Stimulated activated CD4-positive, alpha-beta T cell treated with anti-CD3 and anti-CD28 coated beads, Interleukin-2, amount 100 ng/mL, for 24 hours (primary cell): ENCODE results near the gene MUC6.

ENCODE experiments used
- DNase-seq, 2 donors: peaks; one replicate each; pipeline ENCODE4 v3.0.0-alpha.2; 2020

Gene MUC6

DNA sequence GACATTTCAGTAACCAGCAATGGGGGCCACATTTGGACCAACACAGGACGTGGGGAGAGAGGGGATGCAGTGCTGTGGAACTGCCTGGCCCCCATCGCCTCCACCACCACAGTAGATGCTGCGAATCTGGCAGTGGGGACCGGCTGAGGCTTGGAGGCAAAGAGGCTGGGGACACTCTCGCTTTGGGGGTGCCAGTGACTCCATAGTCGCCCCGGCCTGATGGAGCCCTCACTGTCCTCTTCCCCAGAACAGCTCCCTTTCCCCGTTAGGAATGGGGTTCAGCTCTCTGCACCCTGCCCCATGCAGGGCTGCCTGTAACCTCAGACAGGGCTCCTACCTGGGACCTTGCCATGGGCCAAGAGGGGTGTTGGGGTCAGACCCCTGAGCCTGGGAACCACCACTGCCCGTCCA, 36.3 kb upstream of the MUC6 start:
- DNase-seq = no peak

DNA sequence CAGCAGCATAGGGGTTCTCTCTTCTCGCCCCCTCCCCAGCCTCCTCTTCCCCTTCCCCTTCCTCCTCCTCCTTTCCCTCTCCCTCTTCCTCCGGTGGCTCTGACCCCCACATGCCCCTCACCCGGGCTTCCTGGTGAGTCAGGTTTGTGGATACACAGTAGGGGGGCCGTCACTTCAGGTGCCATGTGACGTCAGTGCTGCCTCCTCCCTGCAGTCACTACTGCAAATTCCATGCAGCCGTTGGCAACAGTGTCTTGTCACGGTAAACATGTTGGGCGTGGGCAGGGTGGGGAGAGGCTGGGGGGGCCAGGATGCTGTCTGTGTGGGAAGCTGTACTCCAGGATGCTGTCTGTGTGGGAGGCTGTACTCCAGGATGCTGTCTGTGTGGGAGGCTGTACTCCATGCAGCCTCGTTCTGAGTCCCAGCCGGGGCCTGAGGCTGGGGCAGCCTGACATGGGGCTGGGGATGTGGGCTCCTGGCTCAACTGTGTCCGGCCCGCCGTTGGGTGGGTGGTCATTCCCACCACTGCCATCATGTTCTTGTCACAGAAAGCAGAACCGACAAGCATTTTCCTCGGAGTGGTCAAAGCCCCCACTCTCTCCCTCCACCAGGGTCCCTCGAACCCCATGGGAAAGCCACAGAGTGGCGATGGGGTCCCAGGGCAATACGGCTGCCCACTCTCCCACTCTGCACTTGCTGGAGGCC, 35.8 kb upstream of the MUC6 start:
- DNase-seq = no peak

DNA sequence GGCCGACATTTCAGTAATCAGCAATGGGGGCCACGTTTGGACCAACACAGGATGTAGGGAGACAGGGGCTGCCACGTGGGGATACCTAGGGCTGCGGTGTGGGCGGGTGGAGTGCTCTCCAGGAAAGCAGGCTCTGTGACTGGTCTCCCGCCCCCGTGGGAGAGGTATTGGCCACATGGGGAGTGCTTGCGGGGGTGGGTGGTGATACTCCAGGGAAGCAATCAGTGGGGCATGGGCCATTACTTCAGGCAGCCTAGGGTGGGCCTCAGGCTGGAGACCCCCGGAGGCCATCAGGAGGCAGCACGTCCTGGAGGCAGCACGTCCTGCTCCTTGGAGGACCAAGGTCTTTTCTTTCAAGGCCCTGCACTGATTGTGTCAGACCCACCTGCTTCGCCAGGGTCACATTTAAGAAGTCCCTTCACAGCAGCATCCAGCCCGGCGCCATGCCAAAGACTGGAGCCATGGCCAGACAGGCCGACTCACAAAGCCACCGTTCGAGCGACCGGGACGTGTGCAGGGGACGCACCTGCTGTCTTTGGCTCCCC, 35.1 kb upstream of the MUC6 start:
- no peak for DNase-seq

DNA sequence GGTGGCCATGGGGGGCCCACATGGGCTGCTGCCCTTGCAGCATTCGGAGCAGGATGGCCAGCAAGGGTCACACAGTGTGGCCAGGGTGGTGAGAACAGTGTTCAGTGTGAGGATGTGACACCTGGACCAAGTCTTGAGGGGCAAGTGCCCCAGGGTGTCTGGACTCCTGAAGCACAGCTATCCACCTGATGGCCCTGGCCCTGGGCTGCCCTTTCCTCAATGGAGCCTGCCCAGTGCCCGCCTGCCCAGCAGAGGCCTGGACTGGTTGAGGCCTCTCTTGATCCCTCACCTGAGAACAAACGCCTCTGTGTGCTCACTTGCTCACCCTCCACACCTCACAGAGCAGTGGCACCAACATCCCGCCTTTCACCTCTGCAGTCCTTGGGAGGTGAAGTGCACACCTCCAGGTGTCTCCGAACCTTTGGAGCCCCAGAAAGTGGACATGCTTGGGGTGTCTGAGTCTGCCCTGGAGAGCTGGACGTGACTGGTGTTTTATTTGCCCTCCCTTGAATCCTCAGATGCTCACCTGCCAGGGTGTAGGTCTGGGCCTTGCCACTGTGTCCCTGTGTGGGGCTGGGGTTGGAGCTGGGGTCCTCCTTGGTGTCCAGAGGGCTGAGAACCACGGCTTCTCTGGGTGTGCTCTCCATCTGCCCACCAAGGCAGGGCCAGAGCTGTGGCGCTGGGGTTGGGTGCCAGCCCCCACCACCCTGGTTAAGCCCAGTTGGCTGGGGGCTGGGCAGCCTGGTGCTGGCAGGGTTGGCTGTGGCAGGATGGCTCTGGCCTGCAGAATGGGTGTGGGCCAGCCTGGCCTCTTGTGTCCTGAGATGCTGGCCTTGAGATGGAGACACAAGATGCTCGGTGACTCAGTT, 34.3 kb upstream of the MUC6 start:
- no peak for DNase-seq

DNA sequence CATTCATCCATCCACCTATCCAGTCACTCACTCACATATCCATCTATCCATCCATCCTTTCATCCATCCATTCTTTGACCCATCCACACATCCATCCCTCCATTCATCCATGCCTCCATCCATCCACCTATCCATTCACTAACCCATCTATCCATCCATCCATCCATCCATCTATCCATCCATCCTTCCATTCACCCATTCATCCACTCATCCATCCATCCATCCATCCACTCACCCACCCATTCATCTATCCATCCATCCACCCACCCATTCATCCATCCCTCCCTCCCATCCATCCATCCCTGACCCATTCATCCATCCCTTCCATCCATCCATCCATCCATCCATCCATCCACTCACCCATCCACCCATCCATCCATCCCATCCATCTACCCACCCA, 33.2 kb upstream of the MUC6 start:
- DNase-seq = no peak

DNA sequence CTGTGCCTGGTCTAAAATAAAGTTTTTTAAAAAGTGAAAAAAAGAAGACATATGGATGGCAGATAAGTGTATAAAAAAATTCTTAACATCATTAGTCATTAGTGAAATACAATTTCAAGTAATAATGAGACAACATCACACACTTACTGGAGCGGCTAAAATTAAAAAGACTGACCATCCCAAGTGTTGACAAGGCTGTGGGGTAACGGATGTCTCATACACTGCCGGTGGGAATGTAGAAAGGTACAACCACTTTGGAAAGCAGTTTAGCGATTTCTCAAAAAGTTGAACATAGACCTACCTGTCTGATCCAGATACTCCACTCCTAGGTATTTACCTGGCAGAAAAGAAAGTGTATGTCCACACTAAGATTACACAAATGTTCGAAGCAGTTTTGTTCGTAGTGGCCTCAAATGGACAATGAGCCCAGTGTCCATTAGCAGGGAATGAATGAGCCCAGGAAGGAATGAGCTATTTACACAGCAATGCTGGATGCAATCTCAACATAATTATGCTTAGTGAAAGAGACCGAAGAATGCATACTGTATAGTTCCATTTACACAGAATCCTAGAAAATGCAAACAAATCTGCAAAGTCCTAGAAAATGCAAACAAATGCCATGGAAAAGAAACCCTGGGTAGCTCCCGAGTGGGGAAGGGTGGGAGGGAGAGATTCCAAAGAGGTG, 31.4 kb upstream of the MUC6 start:
- DNase-seq = no peak

DNA sequence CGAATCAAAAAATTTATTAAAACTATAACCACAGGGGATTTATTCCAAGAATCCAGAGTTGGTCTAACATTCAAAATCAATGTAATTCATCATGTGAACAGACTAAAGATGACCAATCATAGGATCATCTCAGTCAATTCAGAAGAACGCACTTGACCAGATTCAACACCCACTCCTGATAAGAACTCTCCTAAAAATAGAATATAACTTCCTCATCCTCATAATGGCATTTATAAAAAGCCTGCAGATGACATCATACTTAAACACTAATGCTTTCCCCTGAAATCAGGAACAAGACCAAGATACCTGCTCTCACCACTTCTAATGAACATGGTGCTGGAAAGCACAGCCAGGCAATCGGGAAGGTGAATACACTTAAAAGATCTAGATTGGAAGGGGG, 27.6 kb upstream of the MUC6 start:
- DNase-seq = no peak

DNA sequence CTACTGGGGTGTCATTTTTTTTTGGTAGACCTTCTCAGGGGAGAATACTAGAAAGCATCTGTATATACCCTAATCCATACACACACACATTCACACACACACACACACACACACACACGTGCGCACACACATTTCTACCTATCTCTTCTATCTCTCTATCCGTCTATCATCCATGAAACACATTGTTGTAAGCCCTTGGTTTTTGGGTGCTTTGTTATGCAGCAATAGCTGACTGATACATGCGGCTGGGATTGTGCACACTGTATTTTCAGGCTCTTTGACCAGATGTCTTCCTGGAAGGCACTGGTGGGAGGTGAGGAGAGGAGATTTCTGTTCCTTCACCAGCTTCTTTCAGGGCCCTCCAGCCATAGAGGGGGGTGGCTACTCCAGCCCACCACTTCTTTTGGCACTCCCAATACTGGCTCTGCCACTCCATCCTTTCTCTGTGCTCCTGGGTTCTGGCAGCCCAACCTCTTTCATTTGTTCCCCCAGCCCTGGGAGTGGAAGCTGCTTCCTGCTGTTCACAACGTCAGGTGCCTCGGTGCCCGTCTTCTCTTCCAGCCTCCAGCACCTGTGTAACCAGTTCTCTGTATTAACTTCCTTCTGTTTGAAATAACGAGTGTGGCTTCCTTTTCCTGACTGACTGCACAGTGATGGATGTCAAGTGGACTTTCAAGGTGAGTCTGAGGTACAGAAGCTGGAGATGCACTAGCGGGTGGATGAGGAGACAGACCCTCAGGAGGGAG, 25.7 kb upstream of the MUC6 start:
- no peak for DNase-seq

DNA sequence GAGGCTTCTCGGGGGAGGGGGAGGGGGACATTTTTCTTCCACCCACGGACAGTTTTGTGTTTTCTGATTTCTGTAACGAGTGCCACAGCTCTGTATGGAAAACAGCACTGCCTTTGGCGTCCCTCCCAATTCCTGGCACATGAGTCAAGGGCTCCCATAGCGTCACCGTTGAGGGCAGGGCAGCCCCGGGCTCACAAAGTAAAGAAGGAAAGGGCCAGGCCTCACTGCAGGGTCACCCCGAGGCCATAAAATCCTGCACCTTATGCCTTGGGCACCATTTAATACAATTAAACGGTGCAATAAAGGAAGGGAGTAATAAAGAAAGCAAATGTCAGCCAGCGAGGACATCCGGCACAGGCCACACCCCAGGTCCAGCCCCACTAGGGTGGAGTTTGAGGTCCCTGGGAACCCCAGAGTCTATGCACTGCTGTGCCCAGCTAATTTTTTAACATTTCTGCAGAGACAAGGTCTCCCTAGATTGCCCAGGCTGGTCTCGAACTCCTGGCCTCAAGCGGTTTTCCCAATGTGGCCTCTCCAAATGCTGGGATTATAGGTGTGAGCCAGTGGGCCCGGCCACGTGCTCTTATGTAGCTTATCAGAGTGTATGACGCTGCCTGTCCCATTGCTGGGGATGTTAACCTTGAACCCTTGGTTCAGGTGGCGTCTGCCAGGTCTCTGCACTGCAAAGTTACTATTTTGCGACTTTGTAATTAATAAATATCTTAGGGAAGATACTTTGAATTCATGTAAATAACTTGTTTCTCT, 24.5 kb upstream of the MUC6 start:
- DNase-seq = no peak

DNA sequence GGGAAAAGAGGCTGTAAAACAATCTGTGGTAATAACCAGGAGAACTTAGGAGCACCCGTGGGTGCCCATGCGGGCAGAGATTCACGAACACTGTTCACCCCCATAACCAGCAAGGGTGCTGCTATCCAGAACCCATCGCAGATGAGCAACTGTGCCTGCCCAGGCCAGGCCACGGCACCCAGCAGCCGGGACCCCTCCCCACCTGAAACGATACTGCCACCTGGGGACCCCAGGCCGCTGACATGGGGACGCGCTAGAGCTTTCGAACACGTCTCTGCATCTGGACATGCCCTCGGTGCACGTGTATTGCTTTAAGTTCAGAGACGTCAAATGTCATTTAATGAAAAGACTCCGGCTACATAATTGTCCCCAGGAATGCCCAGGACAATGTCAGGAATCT, 23.9 kb upstream of the MUC6 start:
- DNase-seq = no peak

DNA sequence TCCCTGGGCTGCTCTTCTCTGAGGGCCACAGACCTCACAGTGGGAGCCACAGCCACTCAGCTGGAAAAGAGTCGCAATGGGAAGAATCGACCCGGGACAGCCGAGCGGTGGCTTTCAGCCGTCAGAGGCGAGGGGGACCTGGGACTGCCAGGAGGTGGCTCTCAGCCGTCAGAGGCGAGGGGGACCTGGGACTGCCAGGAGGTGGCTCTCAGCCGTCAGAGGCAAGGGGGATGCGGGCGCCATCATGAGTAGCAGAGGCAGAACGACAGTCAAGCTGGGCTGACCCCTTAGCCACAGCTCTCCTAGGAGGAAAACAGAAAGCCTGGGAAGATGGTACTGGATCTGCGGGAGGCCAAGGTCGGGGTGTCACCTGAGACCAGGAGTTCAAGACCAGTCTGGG, 23.2 kb upstream of the MUC6 start:
- no peak for DNase-seq

DNA sequence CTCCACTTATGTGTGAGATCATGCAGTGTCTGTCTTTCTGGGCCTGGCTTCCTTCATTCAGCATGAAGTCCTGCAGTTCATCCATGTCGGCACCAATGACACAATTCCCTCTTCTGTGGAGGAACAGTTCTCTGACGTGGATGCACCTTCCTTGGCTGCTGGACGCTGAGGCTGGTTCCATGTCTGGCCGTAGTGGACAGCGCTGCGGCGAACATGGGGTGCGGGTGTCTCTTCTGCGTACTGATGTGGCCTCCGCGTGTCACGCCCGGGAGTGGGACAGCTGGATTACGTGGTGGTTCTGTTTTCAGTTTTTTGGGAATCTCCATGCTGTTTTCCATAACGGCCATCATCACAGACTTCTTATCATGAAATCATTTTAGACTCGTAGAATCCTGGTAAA, 21.3 kb upstream of the MUC6 start:
- DNase-seq = no peak

DNA sequence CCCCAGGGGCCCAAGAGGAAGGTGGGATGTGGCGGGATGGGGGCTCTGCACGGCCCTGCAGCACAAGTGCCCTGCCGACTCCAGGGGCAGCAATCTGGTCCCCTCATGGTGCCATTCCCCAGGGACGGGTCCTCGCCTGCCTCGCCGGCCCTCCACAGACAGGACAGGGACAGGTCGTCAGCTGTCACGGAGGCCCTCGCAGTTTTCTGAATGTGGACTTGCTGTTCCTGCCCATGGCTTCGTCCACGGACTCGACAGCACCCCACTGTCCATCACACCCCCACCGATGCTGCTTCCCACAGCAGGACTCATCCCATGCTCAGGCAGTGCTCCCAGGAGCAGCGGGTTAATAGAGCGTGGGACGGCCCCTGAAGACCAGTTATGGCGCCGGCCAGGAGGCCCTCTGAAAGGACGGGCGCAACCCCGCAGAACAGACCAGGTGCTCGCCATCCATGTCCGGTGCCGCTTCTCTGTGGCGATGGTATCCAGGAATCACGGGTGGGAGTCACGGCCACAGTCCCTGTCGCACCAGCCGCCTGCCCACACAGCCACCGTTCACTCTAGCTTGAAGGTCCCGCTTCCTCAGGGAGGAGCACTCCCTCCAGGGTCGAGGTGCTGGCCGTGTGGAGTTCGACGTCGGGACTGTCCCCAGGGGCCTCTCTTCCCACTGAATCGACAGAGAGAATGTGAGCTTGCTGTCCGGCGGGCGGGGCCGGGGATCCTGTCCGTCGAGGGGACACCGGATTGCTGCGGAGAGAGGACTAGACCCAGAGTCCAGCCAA, 19.7 kb upstream of the MUC6 start:
- no peak for DNase-seq

DNA sequence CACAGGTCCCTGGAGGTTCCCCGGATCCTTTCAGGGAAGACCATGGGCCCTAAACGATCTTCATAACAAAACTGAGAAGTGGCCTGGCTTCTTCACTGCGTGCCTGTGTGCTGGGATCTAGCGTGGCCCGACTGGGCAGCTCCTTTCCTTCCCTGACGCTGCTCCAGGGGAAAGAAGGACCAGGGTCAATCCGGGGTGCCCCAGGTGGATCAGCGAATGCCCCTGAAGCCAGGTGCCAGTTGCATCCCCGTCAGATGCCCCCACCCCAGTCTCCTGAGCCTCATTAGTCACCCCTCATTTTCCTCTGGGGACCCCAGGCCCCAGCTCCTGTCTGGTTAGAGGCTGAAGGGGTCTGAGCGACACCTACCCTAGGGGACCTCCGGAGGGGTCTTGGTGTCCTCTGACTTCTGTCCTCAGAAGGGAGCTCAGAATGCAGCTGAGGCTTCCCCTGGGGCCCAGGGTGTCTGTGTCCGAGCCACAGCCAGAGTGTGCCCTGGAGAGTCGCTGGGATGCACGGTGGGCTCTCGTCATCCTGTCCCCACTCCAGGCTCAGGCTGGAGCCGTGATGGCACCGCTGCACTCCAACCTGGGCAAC, 18.7 kb upstream of the MUC6 start:
- no peak for DNase-seq

DNA sequence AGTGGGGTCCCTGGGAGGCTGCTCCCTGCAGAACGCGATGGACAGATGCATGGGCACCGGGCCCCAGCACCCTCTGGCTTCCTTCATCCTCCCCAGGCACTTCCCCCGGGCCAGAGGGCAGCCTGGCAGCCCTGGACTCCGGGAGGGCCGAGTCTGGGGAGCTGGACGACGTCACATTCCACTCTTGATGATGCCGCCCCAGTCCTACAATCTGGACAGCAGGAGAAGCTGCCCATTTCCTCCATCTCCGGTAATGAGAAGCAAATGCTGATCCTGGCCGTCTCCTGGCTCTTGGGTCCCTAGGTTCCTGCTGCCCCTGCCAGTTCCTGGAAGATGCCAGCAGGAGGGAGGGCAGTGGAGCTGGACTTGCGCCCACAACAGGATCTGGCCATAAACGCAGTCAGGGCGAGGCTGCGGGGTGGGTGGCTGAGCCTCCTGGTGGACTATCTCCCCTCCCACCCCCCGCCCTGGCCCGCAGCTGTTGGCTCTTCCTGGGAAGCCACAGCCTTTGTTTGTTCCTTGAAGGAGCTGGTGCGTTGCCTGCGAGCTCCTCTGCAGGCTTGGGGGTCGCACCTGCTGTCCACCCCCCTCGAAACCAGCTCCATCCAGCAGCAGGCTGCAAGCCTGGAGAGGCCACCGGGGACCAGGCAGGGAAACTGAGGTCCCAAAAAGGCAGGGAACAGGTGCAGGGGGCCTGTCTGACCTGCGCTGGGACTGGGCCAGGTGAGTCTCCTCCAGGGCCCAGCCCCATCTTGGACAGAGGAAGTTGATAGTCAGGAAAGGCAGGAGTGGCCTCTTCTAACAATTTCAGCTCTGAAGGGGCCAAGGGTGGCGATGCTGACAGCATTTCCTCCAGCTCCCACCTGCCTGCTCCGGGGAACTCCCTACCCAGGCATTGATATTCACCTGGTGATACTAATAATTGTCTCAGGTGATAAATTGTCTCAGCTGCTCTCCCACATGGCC, 17.9 kb upstream of the MUC6 start:
- no peak for DNase-seq

DNA sequence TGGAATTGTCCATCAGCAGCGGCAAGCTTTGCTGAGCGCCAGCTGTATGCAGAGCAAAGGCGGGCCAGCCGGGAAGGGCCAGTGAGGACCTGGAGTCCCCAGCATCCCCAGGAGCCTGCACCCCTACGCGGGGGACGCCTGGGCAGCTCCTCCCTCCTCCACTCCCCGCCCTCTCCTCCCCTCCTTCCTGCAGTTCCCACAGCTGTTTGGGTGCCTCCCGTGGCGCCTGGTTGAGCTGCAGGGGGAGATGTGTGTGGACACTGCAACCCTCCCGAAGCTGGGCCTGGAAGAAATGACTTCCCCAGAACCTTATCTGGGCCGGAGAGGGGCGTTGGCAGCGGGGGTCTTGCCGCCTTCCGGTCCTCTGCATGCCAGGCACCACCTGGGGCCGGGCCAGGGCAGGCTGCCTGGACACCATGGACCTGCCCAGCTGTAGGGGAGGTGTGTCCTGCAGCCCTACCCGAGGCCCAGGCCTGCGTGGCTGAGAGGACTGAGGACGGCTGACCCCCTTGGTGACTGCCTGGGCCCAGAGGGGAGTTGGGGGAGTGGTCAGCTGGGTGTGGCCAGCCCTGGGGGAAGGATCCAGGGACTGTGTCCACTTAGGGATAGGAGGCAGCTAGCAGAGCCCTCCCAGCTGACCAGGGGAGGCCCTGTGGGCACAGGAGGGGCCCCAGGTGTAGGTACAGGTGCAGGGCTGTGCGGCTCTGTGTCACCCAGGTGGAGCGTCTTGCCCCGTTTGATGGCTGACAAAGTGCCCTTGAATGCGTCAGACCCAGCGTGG, 16.8 kb upstream of the MUC6 start:
- DNase-seq = no peak

DNA sequence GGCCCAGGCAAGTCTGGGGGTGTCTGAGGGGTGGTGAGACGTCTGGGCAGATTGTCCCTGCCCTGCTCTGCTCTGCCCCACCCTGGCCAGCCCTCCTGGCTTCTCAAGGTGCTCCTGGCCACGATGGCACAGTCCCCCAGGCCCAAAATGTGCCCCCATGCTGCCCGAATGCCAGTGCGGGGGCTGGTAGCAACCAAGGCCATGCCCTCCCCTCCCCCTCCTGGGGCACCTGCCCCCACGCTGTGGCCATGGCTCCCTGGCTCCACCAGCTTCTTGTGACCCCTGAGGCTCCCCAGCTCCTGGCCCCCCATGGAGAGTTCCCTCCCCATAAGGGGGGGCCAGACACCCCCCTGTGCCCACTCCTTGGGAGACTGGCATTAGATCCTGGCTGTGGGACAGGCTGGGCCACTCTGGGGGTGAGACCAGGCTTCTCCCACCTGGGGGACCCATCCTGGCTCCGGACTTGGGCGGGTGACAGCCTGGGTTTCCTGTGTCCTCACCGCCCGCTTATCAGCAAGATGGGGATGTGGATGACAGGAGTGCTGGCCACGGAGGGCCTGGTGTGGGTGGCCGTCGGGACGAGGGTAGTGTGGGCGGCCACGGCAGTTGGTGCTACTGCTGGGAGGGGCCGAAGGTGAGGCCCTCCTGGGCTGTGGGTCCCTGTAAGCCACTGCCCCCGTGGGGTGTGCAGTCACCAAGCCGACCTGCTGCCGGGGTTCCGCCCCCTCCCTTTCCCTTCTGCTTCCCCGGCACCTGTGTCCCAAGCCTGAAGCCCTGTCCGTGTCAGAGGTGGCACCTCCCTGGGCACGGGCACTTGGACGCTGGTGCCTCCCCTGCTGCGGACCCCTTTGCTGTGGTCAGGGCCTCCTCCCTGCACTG, 15.9 kb upstream of the MUC6 start:
- DNase-seq = no peak
